Mesendoderm (in vitro differentiated cells): ENCODE data around the gene RAB3C.

Experiments used
- DNase-seq: peaks from one replicate; pipeline ENCODE4 v3.0.0; 2013
- H2AK5ac ChIP-seq: 2 replicates; pipeline ENCODE4 v1.6.1; 2013; ENCODE audit warnings: low read length, inconsistent platforms
- H2BK120ac ChIP-seq: 2 replicates; pipeline ENCODE4 v1.6.1; 2013; ENCODE audit warnings: low read depth, mild to moderate bottlenecking, low read length, moderate library complexity, mixed read lengths
- H2BK15ac ChIP-seq: replicated peaks from 2 replicates; pipeline ENCODE4 v1.6.1; 2013; ENCODE audit warnings: low read depth, mild to moderate bottlenecking, moderate library complexity
- H2BK5ac ChIP-seq: 2 replicates; pipeline ENCODE4 v1.6.1; 2013; ENCODE audit warnings: low read length, inconsistent platforms
- H3K18ac ChIP-seq: 2 replicates; pipeline ENCODE4 v1.6.1; 2013; ENCODE audit warnings: mild to moderate bottlenecking, low read length, mixed read lengths
- H3K23ac ChIP-seq: one replicate; pipeline ENCODE4 v1.6.1; 2013; ENCODE audit warnings: low read length
- H3K27ac ChIP-seq: 2 replicates; pipeline ENCODE4 v1.5.1; 2013; ENCODE audit warnings: low read depth, mild to moderate bottlenecking, inconsistent platforms, low read length, moderate library complexity
- H3K27me3 ChIP-seq: 2 replicates; pipeline ENCODE4 v1.6.1; 2013; ENCODE audit warnings: low read length, control low read depth, mild to moderate bottlenecking, inconsistent platforms; ENCODE audit not compliant: insufficient read depth, poor library complexity
- H3K36me3 ChIP-seq: 2 replicates; pipeline ENCODE4 v1.6.1; 2013; ENCODE audit warnings: low read length, inconsistent platforms; ENCODE audit not compliant: control insufficient read depth, insufficient read depth
- H3K4ac ChIP-seq: one replicate; pipeline ENCODE4 v1.6.1; 2013; ENCODE audit warnings: low read depth, mild to moderate bottlenecking, low read length, moderate library complexity
- H3K4me1 ChIP-seq: 2 replicates; pipeline ENCODE4 v1.6.1; 2013; ENCODE audit warnings: low read depth, low read length, inconsistent platforms; ENCODE audit not compliant: control insufficient read depth
- H3K4me2 ChIP-seq: 2 replicates; pipeline ENCODE4 v1.6.1; 2013; ENCODE audit warnings: low read length
- H3K4me3 ChIP-seq: 2 replicates; pipeline ENCODE4 v1.5.1; 2013; ENCODE audit warnings: mild to moderate bottlenecking, low read length
- H3K56ac ChIP-seq: one replicate; pipeline ENCODE4 v1.6.1; 2013; ENCODE audit warnings: low read length
- H3K79me1 ChIP-seq: 2 replicates; pipeline ENCODE4 v1.6.1; 2013; ENCODE audit warnings: low read length, inconsistent platforms
- H3K79me2 ChIP-seq: 2 replicates; pipeline ENCODE4 v1.6.1; 2013; ENCODE audit warnings: mild to moderate bottlenecking, low read length; ENCODE audit not compliant: control insufficient read depth, insufficient read depth
- H3K9ac ChIP-seq: 2 replicates; pipeline ENCODE4 v1.6.1; 2013; ENCODE audit warnings: low read length, inconsistent platforms
- H4K5ac ChIP-seq: one replicate; pipeline ENCODE4 v1.6.1; 2013; ENCODE audit warnings: low read length
- H4K8ac ChIP-seq: one replicate; pipeline ENCODE4 v1.6.1; 2013; ENCODE audit warnings: low read depth, mild to moderate bottlenecking, control low read depth, low read length, moderate library complexity
- WGBS: extraction: QIAGEN DNeasy Blood & Tissue Kit; methylation state at CpG from one replicate; pipeline ENCODE4 v1.1.7; 2013; ENCODE audit warnings: low lambda C conversion rate, missing lambda C conversion rate; ENCODE audit not compliant: insufficient coverage; ENCODE audit errors: extremely low coverage; 5-methylcytosine and 5-hydroxymethylcytosine counted together

The RAB3C gene

GRCh38 chr5:58825441-58825840 is 242.6 kb downstream of the RAB3C start:
- H3K36me3 ChIP-seq = no peaks in the 10 kb centered on the region
- no peaks in the 10 kb centered on the region for H3K79me1 ChIP-seq
- no peak overlapping the region for H4K5ac ChIP-seq
- no peaks in the 10 kb centered on the region for H3K27me3 ChIP-seq
- no peak overlapping the region for H3K9ac ChIP-seq
- H2BK15ac ChIP-seq = no peak overlapping the region
- no peak overlapping the region for H3K23ac ChIP-seq
- H2BK120ac ChIP-seq = no peak overlapping the region
- no peak overlapping the region for H3K4me3 ChIP-seq
- H2BK5ac ChIP-seq = no peak overlapping the region
- no peaks in the 10 kb centered on the region for H3K79me2 ChIP-seq
- no peak overlapping the region for H2AK5ac ChIP-seq
- no peak overlapping the region for H3K18ac ChIP-seq
- H3K27ac ChIP-seq = no peak overlapping the region
- no peak overlapping the region for H3K56ac ChIP-seq
- DNase-seq = no peak
- no peak overlapping the region for H3K4ac ChIP-seq
- no CpG with 5 or more reads among the region's 2 CpGs for WGBS
- H4K8ac ChIP-seq = no peak overlapping the region
- H3K4me2 ChIP-seq = no peak overlapping the region
- H3K4me1 ChIP-seq = no peaks in the 10 kb centered on the region

GRCh38 chr5:58825899-58826298 is 243.0 kb downstream of the RAB3C start:
- Histone ChIP-seq H3K4me1 (no peaks in the 10 kb centered on the region), H2AK5ac (no peak overlapping the region), H3K23ac (no peak overlapping the region), H3K79me1 (no peaks in the 10 kb centered on the region), H3K4me3 (no peak overlapping the region), H3K9ac (no peak overlapping the region), H2BK15ac (no peak overlapping the region), H2BK5ac (no peak overlapping the region), H3K4me2 (no peak overlapping the region), H4K5ac (no peak overlapping the region), H3K18ac (no peak overlapping the region), H3K4ac (no peak overlapping the region), H4K8ac (no peak overlapping the region), H3K27ac (no peak overlapping the region), H3K79me2 (no peaks in the 10 kb centered on the region), H3K36me3 (no peaks in the 10 kb centered on the region), H2BK120ac (no peak overlapping the region), H3K56ac (no peak overlapping the region), H3K27me3 (no peaks in the 10 kb centered on the region)
- DNase-seq = no peak
- WGBS = no CpG with 5 or more reads among the region's 3 CpGs

GRCh38 chr5:58827463-58827862 is 244.6 kb downstream of the RAB3C start:
- no peak for DNase-seq
- Histone ChIP-seq H2BK5ac (no peak overlapping the region), H3K9ac (no peak overlapping the region), H3K36me3 (no peaks in the 10 kb centered on the region), H2AK5ac (no peak overlapping the region), H3K4me1 (no peaks in the 10 kb centered on the region), H3K4me3 (no peak overlapping the region), H3K4ac (no peak overlapping the region), H4K5ac (no peak overlapping the region), H4K8ac (no peak overlapping the region), H3K4me2 (no peak overlapping the region), H3K79me2 (no peaks in the 10 kb centered on the region), H2BK120ac (no peak overlapping the region), H3K27ac (no peak overlapping the region), H3K56ac (no peak overlapping the region), H2BK15ac (no peak overlapping the region), H3K27me3 (no peaks in the 10 kb centered on the region), H3K79me1 (no peaks in the 10 kb centered on the region), H3K18ac (no peak overlapping the region), H3K23ac (no peak overlapping the region)
- WGBS = no CpG with 5 or more reads among the region's 2 CpGs

- Histone ChIP-seq H2BK15ac (no peak overlapping the region), H3K79me1 (no peaks in the 10 kb centered on the region), H3K4me3 (no peak overlapping the region), H2BK5ac (no peak overlapping the region), H2BK120ac (no peak overlapping the region), H3K9ac (no peak overlapping the region), H3K27ac (no peak overlapping the region), H2AK5ac (no peak overlapping the region), H3K4me1 (no peaks in the 10 kb centered on the region), H3K79me2 (no peaks in the 10 kb centered on the region), H3K23ac (no peak overlapping the region), H4K8ac (no peak overlapping the region), H3K4me2 (no peak overlapping the region), H3K27me3 (no peaks in the 10 kb centered on the region), H3K4ac (no peak overlapping the region), H4K5ac (no peak overlapping the region), H3K56ac (no peak overlapping the region), H3K18ac (no peak overlapping the region), H3K36me3 (no peaks in the 10 kb centered on the region)
- DNase-seq = no peak
- WGBS = no CpG with 5 or more reads among the region's 4 CpGs
Measured at GRCh38 chr5:58828258-58828657, 245.4 kb downstream of the RAB3C start.

GRCh38 chr5:58834242-58835225 is 251.7 kb downstream of the RAB3C start:
- no peak overlapping the region for H3K4me2 ChIP-seq
- H3K36me3 ChIP-seq = no peaks in the 10 kb centered on the region
- H3K9ac ChIP-seq = no peak overlapping the region
- H4K8ac ChIP-seq = no peak overlapping the region
- no peak overlapping the region for H3K27ac ChIP-seq
- peak overlapping the region; percentile 1 for H3K23ac ChIP-seq
- no peaks in the 10 kb centered on the region for H3K27me3 ChIP-seq
- H3K4ac ChIP-seq = no peak overlapping the region
- no peak overlapping the region for H2BK5ac ChIP-seq
- H3K4me1 ChIP-seq = no peaks in the 10 kb centered on the region
- no peak overlapping the region for H3K4me3 ChIP-seq
- no peaks in the 10 kb centered on the region for H3K79me2 ChIP-seq
- H3K79me1 ChIP-seq = no peaks in the 10 kb centered on the region
- H2BK15ac ChIP-seq = no peak overlapping the region
- H3K56ac ChIP-seq = no peak overlapping the region
- H3K18ac ChIP-seq = no peak overlapping the region
- H4K5ac ChIP-seq = no peak overlapping the region
- no peak overlapping the region for H2BK120ac ChIP-seq
- DNase-seq = no peak
- no peak overlapping the region for H2AK5ac ChIP-seq

- Histone ChIP-seq H3K79me2 (no peaks in the 10 kb centered on the region), H3K27me3 (no peaks in the 10 kb centered on the region), H3K4me1 (no peaks in the 10 kb centered on the region), H3K36me3 (no peaks in the 10 kb centered on the region), H2AK5ac (no peak overlapping the region), H4K8ac (no peak overlapping the region), H3K4me2 (no peak overlapping the region), H4K5ac (no peak overlapping the region), H3K27ac (no peak overlapping the region), H3K18ac (no peak overlapping the region), H3K79me1 (no peaks in the 10 kb centered on the region), H3K4me3 (no peak overlapping the region), H3K23ac (no peak overlapping the region), H2BK5ac (no peak overlapping the region), H3K56ac (no peak overlapping the region), H3K4ac (no peak overlapping the region), H2BK120ac (no peak overlapping the region), H2BK15ac (no peak overlapping the region), H3K9ac (no peak overlapping the region)
- no CpG with 5 or more reads among the region's 3 CpGs for WGBS
- DNase-seq = no peak
Measured at GRCh38 chr5:58836351-58836750, 253.5 kb downstream of the RAB3C start.
